NB4 (cell line): ENCODE data around the gene SNN.

Experiments
- DNase-seq: peaks from one replicate; pipeline ENCODE4 v3.0.0; 2010; ENCODE audit warnings: low read depth
- H3K4me3 ChIP-seq: one replicate; pipeline ENCODE4 v1.5.1; 2011; ENCODE audit warnings: mild to moderate bottlenecking, low read depth, low read length, moderate library complexity
- MAX ChIP-seq: IDR thresholded peaks from 2 replicates; pipeline ENCODE4 v1.6.1; 2011; ENCODE audit warnings: low read depth, low read length
- MYC ChIP-seq: IDR thresholded peaks from 2 replicates; pipeline ENCODE4 v1.6.1; 2011; ENCODE audit warnings: low read depth, low read length
- POLR2A ChIP-seq: IDR thresholded peaks from 2 replicates; pipeline ENCODE4 v1.6.1; 2011; ENCODE audit warnings: mild to moderate bottlenecking; ENCODE audit not compliant: insufficient read length; ENCODE audit errors: extremely low read depth
- TF ChIP-seq, protein P1 (sequence below): IDR thresholded peaks from one replicate; pipeline ENCODE4 v1.5.1; 2012; ENCODE audit warnings: low read depth, low read length

SNN gene

GRCh38 chr16:11667824-11668622, at the start of gene SNN:
TSS of gene SNN (plus strand) at chr16:11668455. CDS start at chr16:11676060, 7,605 bp downstream.
- TF ChIP-seq MAX: no peak
- TF ChIP-seq, protein P1, sequence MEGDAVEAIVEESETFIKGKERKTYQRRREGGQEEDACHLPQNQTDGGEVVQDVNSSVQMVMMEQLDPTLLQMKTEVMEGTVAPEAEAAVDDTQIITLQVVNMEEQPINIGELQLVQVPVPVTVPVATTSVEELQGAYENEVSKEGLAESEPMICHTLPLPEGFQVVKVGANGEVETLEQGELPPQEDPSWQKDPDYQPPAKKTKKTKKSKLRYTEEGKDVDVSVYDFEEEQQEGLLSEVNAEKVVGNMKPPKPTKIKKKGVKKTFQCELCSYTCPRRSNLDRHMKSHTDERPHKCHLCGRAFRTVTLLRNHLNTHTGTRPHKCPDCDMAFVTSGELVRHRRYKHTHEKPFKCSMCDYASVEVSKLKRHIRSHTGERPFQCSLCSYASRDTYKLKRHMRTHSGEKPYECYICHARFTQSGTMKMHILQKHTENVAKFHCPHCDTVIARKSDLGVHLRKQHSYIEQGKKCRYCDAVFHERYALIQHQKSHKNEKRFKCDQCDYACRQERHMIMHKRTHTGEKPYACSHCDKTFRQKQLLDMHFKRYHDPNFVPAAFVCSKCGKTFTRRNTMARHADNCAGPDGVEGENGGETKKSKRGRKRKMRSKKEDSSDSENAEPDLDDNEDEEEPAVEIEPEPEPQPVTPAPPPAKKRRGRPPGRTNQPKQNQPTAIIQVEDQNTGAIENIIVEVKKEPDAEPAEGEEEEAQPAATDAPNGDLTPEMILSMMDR: no peak
- TF ChIP-seq POLR2A: no peak
- no peak for TF ChIP-seq MYC
- peak within 1 kb of the TSS; percentile 32 for H3K4me3 ChIP-seq
- DNase-seq: peak; percentile 86

- peak; percentile 59 for DNase-seq
- no peak overlapping the region for H3K4me3 ChIP-seq
- TF ChIP-seq MAX (peak; percentile 57), MYC (peak; percentile 10; the same call in 1 of the 2 replicates), POLR2A (no peak)
- TF ChIP-seq, protein P1: no peak
Observed at GRCh38 chr16:11619327-11619851, 48.9 kb upstream of the SNN start.

GRCh38 chr16:11620243-11621003, 47.8 kb upstream of the SNN start:
- DNase-seq: no peak

DNA sequence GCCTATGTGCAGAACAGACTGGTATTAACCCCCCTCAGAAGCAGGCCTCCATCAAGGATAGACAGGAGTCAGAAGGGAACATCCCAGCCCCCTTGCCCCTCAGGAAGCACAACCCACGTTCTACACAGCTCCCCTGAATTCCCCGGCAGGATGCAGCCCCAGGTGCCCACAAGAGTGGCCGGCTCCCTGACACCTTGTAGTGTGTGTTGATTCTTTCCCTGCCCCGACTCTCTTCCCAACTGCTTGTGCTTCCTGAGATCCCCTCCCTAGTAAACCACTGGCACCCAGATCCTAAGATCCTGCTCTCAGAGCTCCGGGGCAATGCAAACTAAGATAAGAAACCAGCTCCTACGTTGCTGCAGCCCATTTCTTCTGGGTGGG, 46.7 kb upstream of the SNN start:
- DNase-seq: no peak
- TF ChIP-seq MAX (no peak), POLR2A (no peak)
- H3K4me3 ChIP-seq: no peak overlapping the region

More at GRCh38 chr16:11620243-11621003, 47.8 kb upstream of the SNN start:
- TF ChIP-seq POLR2A: no peak
- no peak for TF ChIP-seq MAX
- TF ChIP-seq MYC: no peak
- TF ChIP-seq, protein P1: no peak
- no peak overlapping the region for H3K4me3 ChIP-seq

DNA sequence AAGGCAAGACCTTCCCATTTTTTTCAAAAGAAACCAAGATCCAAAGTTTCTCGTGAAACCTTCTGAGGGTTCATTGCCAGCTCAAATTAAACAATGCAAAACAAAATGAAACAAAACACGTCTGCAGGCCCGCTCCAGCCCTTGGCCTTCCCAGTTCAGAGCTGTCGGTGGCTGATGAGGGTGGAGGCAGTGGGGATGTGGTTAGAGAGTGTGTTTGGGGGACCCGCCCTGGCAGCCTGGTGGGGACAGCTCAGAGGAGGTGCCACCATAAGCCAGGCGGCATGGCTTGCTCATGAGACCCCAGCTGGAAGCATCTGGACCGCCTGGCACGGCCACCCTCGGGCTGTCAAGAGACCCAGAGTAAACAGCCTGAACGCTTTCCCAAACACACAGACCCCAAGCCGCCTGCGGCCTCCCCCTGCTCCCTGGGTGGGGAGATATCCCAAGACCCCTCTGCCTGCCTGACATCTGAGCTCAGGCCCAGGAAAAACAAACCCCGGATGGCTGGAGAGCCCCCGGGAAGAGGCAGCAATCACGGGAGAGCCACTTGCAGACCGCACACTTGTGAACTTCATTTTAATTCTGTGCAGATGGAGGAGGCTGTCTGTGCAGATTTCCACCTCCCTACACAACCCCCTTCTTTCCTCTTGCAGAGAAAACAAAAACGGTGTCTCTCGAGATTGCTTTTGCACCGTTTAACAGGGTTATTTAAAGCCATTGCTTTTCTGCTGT, 46.2 kb upstream of the SNN start:
- no peak for TF ChIP-seq POLR2A
- no peak for TF ChIP-seq MYC
- TF ChIP-seq, protein P1: no peak
- no peak for TF ChIP-seq MAX
- DNase-seq: no peak
- no peak overlapping the region for H3K4me3 ChIP-seq
